Activated B cell treated with CpG ODN at 0.5 μM for 24 hours (primary cell): ENCODE results near the gene HIVEP2. TPM values are rescaled to one million over a fixed set of nuclear protein-coding genes. Genes with fewer than 3 reads are reported as not detected.

Experiments used
- ATAC-seq: fragments of 200-7000 bp; cut with Tn5 transposase; one replicate; pipeline ENCODE4 v1.10.0; 2021; ENCODE audit warnings: low read depth, mild to moderate bottlenecking, moderate library complexity
- CTCF ChIA-PET: fragments of 350-600 bp; sonication (Branson Sonifier 250); formaldehyde crosslinking; loops from one replicate; lab custom pipeline; 2021; ENCODE audit warnings: antibody characterized with exemption; lab: Charles Lee
- POLR2A ChIA-PET: fragments of 350-600 bp; sonication (Branson Sonifier 250); formaldehyde crosslinking; loops from one replicate; lab custom pipeline; 2021; ENCODE audit warnings: antibody characterized with exemption; lab: Charles Lee
- DNase-seq: peaks from one replicate; pipeline ENCODE4 v3.0.0; 2022
- H3K27ac Mint-ChIP-seq: one replicate; pipeline ENCODE4 v1.8.0; 2020; ENCODE audit warnings: mixed read lengths
- H3K27me3 Mint-ChIP-seq: one replicate; pipeline ENCODE4 v1.8.0; 2021; ENCODE audit warnings: mixed read lengths
- H3K36me3 Mint-ChIP-seq: one replicate; pipeline ENCODE4 v1.8.0; 2021; ENCODE audit warnings: low read depth, mixed read lengths
- H3K4me1 Mint-ChIP-seq: one replicate; pipeline ENCODE4 v1.8.0; 2021; ENCODE audit warnings: mixed read lengths
- H3K4me3 Mint-ChIP-seq: one replicate; pipeline ENCODE4 v1.8.0; 2020; ENCODE audit warnings: mild to moderate bottlenecking, mixed read lengths
- H3K9me3 Mint-ChIP-seq: one replicate; pipeline ENCODE4 v1.8.0; 2020; ENCODE audit warnings: mixed read lengths
- intact Hi-C: fragments of 100-400 bp; cut with micrococcal nuclease; formaldehyde crosslinking; loops from one replicate; pipeline ENCODE4 v1.15.1; 2024
- total RNA-seq: library from RNA; stranded (reverse); gene quantifications from 2 replicates; pipeline ENCODE4 v1.2.3, GENCODE V29; 2022
- TF ChIP-seq, protein P1 (sequence below): fragments of 200-600 bp; IDR thresholded peaks from one replicate; pipeline ENCODE4 v1.8.0; 2022; ENCODE audit warnings: antibody characterized with exemption, mild to moderate bottlenecking

HIVEP2 gene
- total RNA-seq, 1 donor from 2014 or later: 25.4 TPM

DNA sequence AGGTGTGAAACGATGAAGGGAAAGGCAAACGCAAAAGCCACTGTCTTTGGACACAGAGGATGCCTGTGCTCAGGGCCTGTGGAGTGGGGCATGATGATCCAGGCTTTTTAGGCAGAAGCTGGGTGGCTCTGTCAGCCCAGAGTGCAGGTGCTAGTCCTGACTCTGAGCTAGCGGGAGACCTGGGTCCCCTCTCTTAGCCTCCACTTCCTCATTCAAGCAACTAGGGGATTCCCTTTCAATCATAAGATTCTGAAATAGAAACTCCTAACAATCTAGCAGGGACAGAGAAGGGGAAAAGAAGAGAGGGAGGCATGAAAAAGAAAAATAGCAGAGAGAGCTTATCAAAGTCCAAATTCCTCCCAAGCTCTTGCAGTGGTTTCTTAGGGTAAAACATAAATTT is 7.6 kb upstream of the HIVEP2 start:
- Mint-ChIP-seq H3K4me3 (peak overlapping the region; percentile 56), H3K36me3 (no peaks in the 10 kb centered on the region), H3K27me3 (no peaks in the 10 kb centered on the region), H3K9me3 (no peaks in the 10 kb centered on the region), H3K4me1 (peaks cover 48% of the 10 kb centered on the region), H3K27ac (peak overlapping the region; percentile 70)
- TF ChIP-seq, protein P1, sequence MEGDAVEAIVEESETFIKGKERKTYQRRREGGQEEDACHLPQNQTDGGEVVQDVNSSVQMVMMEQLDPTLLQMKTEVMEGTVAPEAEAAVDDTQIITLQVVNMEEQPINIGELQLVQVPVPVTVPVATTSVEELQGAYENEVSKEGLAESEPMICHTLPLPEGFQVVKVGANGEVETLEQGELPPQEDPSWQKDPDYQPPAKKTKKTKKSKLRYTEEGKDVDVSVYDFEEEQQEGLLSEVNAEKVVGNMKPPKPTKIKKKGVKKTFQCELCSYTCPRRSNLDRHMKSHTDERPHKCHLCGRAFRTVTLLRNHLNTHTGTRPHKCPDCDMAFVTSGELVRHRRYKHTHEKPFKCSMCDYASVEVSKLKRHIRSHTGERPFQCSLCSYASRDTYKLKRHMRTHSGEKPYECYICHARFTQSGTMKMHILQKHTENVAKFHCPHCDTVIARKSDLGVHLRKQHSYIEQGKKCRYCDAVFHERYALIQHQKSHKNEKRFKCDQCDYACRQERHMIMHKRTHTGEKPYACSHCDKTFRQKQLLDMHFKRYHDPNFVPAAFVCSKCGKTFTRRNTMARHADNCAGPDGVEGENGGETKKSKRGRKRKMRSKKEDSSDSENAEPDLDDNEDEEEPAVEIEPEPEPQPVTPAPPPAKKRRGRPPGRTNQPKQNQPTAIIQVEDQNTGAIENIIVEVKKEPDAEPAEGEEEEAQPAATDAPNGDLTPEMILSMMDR: no peak
- CTCF ChIA-PET: interaction anchor here (1.1 to 1.6 kb wide), 3 partner anchors 11 to 260 kb away, joined by 3 to 7 read pairs (median 6); no protein-coding TSS in a partner anchor
- POLR2A ChIA-PET: interaction anchor here (0.8 to 1.4 kb wide), 4 partner anchors 9 to 108 kb away, joined by 3 to 9 read pairs (median 4); no protein-coding TSS in a partner anchor
- ATAC-seq: peak; percentile 84
- peak; percentile 31 for DNase-seq
- intact Hi-C loops: loop anchor here (2.0 kb wide), 1 partner anchor 62 kb away; no protein-coding TSS in a partner anchor

DNA sequence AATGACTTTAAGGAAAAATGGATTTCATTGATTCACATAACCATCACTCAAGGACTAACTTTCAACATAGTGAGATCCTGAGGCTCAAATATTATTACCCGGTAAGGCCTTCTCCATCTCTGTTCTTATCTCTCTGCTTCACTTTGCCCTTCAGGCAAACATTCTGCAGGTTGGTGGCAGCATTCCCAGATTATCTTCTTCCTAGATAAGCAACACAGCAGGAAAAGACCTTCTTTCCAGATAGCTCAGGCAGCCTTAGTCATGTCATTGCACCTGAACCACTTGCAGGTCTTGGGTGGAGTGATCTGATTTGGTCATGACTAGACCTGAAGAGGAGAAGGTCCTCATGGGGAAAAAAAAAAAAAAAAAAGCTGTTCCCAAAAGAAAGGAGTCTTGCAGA is 5.3 kb upstream of the HIVEP2 start:
- CTCF ChIA-PET: no interaction called here
- H3K27ac Mint-ChIP-seq: no peak overlapping the region
- DNase-seq (no peak), ATAC-seq (no peak)
- H3K4me3 Mint-ChIP-seq: no peak overlapping the region
- H3K36me3 Mint-ChIP-seq: peaks cover 5% of the 10 kb centered on the region
- POLR2A ChIA-PET: interaction anchor here (0.5 to 1.2 kb wide), 2 partner anchors 15 to 23 kb away, joined by 4 to 5 read pairs; no protein-coding TSS in a partner anchor
- H3K4me1 Mint-ChIP-seq: peaks cover 45% of the 10 kb centered on the region
- TF ChIP-seq, protein P1: no peak
- no peaks in the 10 kb centered on the region for H3K27me3 Mint-ChIP-seq
- no peaks in the 10 kb centered on the region for H3K9me3 Mint-ChIP-seq
- intact Hi-C loops: no loop called here

DNA sequence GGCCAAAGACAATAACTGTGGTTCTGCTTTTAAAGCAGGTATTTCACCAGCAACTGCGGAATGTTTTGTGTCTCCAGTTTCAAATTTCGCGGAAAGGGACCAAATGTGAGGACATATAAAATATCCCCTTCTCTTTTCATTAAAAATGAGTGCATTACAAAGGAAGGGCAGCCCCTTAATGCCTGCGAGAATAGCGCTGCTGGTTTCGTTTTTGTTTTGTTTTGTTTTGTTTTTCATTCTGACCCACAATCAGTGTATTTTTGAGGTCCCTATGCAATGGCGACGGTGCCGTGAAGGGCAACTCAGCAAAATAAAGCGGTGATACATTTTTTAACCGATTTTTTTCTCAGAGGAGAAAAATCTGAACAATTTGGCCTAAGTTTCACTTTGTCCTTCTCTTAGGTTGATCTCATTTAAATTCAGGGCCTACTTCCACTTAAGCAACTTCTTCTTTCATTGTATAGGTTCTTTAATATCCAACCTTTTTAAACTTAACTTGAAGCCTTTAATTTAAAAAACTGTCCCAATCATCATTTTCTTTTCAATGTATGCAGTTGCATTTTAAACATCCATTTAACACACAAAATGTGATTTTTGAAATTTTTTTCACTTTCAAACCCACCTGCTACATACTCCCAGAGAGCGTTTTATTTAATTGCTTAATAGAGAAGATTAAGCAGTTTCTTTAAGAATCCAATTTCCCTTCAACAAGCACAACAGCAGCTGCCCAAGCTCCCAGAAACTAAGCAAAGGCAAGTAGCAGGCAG is 2.9 kb upstream of the HIVEP2 start:
- no peak for DNase-seq
- H3K36me3 Mint-ChIP-seq: peaks cover 9% of the 10 kb centered on the region
- H3K9me3 Mint-ChIP-seq: no peaks in the 10 kb centered on the region
- H3K4me3 Mint-ChIP-seq: peak overlapping the region; percentile 89
- H3K27me3 Mint-ChIP-seq: no peaks in the 10 kb centered on the region
- CTCF ChIA-PET: no interaction called here
- intact Hi-C loops: loop anchor here (1.0 to 10.0 kb wide), 14 partner anchors 35 to 1463 kb away; partner anchors contain the start of genes ADAT2, AIG1, PEX3 and SF3B5
- POLR2A ChIA-PET: interaction anchor here (0.6 to 5.0 kb wide), 13 partner anchors 17 to 889 kb away, joined by 3 to 56 read pairs (median 9); partner anchors contain the start of genes ADAT2, AIG1 and PEX3
- peak; percentile 1 for ATAC-seq
- H3K27ac Mint-ChIP-seq: peak overlapping the region; percentile 97
- peaks cover 39% of the 10 kb centered on the region for H3K4me1 Mint-ChIP-seq
- TF ChIP-seq, protein P1: no peak

DNA sequence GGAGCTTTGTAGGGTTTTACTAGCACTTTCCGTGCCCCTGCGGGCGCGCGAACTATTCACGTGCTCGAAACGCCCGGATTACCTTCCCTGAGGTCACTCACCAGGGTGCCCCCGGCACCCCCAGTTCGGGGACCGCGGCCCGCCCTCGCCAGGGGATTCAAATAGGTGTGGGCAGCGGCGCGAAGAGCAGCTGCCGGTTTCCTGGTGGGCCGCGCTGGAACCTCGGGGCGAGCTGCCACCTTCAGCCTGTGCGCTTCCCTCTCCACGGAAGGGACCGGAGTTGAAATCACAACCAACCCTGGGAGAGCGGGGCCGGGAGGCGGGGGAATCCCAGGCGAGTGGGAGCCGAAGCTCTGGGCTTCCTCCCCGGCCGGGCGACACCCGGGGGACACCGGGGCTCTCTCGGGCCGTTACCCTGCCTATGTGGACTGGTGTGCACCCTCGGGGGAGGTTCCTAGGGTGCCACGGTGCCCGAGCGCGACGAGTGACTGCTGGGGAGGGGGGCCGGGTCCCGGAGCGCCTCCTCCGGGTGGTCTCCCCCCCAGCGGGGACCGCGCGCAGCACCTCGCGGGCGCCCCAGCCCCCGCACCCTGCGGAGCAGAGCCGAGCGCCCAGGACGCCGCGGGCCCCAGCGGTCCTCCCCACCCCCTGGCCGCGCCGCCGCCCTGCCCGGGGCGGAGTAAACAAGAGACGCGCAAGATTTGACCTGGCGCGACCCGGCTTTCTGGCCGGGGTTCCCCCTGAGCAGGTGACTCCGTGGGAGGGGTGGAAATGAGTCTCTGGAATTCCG is 2.1 kb upstream of the HIVEP2 start:
- Mint-ChIP-seq H3K27me3 (no peaks in the 10 kb centered on the region), H3K4me3 (peak overlapping the region; percentile 93), H3K9me3 (no peaks in the 10 kb centered on the region), H3K4me1 (peaks cover 39% of the 10 kb centered on the region), H3K27ac (peak overlapping the region; percentile 97), H3K36me3 (peaks cover 9% of the 10 kb centered on the region)
- peak; percentile 51 for ATAC-seq
- TF ChIP-seq, protein P1: no peak
- POLR2A ChIA-PET: interaction anchor here (0.5 to 5.0 kb wide), 31 partner anchors 10 to 1117 kb away, joined by 3 to 56 read pairs (median 5); partner anchors contain the start of genes ADAT2, AIG1 and PEX3
- intact Hi-C loops: loop anchor here (1.0 to 10.0 kb wide), 14 partner anchors 34 to 1462 kb away; partner anchors contain the start of genes ADAT2, AIG1, PEX3 and SF3B5
- CTCF ChIA-PET: interaction anchor here (0.8 to 1.5 kb wide), 2 partner anchors 10 to 61 kb away, joined by 3 to 6 read pairs; no protein-coding TSS in a partner anchor
- peak; percentile 79 for DNase-seq
